SKM-1 treated with dmso at 0.1 percent for 144 hours (cell line): ENCODE results near the gene TKT.
A peak's percentile ranks its signal among the peaks of the same experiment; 100 is the strongest.

Experiments used
- DNase-seq: peaks from one replicate; lab custom pipeline; 2025; ENCODE audit not compliant: unreplicated experiment; lab: John Stamatoyannopoulos, UW

Gene TKT

GRCh38 chr3:53198256-53198977 lies 57.4 kb downstream of the TKT start:
- DNase-seq: no peak

DNA sequence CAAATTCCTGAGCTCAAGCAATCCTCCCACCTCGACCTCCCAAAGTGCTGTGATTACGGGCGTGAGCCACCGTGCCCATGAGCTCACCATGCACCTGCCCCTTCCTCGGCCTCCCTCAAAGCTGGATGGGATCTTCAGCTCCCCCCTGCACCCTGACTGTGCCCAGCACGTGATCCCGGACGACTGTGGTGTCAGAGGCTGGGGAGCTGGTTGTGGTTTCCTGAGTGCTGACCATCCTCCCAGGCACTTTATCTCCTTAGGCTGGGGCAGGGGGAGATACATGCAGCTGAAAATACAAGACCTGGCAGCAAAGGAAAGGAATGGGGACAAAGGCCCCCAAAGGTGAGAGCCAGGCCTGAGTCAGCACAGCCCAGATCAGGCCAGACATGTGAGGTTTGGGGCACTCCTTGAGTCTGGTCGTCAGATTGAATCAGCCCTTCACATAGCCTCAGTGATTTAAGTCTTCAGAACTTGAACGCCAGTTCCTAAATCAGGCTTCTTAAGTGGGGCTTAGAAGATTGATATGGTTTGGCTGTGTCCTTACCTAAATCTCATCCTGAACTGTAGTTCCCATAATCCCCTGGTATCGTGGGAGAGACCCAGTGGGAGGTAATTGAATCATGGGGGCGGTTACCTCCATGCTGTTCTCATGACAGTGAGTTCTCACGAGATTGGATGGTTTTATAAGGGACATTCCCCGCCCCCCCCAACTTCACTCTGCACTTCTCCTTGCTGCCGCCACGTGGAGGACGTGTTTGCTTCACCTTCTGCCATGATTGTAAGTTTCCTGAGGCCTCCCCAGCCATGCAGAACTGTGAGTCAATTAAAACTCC lies 59.0 kb downstream of the TKT start:
- DNase-seq: no peak

DNA sequence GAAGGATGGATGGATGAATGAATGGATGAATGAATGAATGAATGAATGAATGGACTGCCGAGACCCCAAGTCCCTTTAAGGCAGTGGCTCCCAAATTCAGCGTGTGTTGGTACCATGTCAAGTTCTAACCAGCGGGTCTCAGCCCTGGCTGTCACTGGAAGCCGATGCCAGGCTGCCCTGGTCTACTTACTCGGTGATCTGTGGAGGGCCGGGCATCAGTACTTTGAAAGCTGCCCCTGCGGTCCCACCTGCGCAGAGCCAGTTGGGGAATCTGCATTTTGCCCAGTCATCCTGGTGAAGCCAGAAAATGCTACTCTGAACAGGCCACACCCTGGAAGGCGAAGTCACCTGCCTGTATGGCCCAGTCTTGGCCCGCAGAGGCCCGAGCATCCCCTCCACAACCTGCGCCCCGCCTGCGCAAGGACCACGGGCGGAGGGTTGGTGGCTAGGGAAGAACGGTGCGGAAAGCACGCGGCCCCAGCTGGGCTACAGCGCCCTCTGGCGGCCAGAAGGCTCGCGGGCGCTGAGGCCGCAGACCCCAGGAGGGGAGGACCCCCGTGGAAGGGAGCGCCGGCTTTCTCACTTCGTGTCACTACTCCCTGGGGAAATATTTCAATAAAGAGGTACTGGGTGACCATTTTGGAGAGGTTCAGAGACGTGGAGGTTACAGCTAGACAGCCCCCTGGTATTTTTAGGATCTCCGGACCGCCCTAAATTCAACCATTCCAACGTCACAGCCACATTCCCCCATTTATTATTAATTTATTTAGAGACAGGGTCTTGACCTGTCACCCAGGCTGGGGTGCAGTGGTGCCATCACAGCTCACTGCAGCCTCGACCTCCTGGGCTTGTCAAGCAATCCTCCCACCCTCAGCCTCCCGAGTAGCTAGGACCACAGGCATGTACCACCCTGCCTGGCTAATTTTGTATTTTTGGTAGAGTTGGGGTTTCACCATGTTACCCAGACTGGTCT lies 59.9 kb downstream of the TKT start:
- DNase-seq: peak; percentile 58

DNA sequence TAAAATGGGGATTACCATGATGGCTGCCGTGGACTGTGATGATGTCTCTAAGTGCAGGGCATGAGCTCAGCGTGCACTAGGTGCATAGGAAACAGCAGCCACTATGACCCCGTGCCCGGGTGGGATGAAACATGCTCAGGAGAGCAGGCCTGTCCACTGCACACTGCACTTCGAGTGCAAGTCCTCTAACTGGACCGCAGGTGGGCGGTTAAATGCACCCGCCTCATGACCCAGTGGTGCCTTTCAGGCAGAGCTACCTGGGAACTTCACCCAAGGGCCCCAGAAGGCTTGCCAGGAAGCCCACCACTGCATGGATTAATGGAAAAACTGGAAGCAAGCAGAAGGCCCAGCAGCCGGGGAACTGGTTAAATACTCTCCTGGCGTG lies 60.8 kb downstream of the TKT start:
- DNase-seq: no peak

DNA sequence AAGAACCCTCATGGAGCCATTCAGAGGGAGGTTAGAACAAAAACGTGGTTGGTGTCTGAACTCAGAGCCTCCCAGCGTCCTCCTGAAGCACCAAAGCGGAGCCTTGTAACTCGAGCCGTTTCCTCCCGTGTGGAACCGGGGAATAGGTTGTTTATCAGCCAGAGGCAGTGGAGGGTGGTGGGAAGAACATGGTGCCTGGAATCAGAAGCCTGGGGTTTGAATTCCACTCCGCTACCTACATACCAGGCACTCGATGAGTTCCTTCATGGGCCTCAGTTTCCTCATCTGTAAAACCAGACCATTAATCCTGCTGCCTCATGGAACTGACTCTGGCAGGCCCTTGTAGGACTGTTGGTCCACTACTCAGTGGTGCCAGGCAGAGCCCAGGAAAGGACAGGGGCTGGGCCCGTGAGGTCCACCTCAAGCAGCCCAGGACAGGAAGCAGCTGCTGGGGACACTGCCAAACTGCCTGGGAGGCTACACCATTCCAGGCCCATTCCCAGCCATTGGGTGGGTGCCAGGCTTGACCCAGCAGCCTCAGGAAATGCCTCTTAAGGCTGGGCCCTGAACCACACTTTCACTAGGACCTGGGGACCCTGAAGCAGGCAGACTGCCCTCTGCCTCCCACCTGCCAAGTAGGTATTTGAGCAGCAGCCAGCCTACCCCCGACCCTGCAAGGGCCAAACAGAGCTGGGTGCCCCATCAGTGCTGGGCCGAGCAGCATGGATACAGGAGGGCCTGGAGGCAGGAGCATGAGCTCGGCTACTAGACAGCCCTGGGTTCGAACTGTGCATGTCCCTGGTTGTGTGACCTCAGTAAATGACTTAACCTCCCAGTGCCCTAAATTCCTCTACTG lies 61.4 kb downstream of the TKT start:
- DNase-seq: no peak

DNA sequence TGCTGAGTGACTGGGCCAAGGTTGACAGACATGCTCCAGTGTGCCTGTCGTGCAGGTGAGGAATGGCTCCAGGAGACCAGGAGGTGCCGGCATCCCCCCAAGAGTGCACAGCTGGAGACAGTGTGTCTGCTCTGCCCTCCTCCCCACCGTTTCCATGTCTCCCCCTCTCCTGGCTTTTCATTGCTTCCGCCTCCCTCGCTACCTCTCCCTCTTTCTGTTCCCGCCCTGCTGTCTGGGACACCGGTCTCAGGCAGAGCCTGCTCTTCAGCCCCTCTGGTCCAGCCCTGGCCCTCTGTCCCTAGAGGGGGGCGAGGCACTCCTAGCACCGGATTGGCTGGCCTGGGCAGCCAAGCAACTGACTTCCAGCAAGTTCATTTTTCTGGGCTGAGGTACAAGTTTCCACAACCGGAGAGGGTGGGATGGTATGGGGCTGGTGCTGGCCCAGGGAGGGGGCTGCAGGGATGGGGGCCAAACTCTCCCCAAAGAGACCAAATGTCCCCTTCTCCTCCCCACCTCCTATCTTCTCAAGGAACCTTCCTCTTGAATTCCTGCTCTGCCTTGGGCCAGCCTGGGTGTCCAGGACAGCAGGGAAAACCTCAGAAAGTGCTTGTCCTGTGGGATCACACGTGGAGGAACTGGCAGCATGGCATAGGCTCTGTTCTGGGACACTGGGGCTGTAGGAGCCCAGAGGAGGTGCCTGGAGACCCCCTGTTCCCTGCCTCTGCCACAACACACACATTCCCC lies 62.2 kb downstream of the TKT start:
- DNase-seq: no peak

DNA sequence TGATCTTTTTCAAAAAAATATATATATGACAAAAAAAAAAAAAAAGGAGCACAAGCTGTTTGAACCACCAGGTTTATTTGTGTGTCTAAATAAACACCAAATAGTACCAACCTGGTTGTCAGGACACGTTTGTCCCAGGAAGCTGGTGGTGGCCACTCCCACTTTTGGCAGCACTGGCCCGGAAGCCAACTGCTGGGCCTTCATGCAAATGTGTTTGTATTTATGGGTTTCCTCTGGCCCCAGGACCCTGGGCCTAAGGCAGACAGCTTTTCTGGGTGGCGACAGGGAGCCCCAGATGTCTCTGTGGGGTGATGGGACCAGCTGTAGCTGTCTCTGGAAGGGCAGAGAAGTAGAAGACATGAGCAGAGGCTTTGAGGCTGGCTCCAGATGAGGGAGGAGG lies 63.2 kb downstream of the TKT start:
- no peak for DNase-seq

GRCh38 chr3:53191836-53192480 lies 63.9 kb downstream of the TKT start:
- DNase-seq: no peak

GRCh38 chr3:53190659-53191058 lies 65.2 kb downstream of the TKT start:
- no peak for DNase-seq

DNA sequence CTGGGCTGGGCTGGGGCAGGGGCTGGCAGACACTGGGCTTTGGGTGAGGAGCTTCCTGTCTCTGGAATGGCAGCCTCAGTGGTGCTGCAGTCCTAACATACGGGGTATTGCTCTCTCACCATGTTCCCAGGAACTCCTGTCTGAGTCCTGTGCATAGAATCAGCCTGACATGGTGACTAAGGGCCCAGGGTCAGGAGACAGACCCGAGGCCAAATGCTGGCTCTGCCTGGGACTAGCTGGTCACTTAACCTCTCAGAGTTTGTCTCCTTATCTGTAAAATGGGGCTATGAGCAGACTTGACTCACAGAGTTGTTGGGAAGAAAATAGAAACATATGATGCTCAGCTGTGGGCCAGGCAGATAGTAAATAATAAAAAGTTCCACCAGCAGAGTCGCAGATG lies 66.5 kb downstream of the TKT start:
- no peak for DNase-seq

GRCh38 chr3:53188720-53189119 lies 67.1 kb downstream of the TKT start:
- no peak for DNase-seq

- DNase-seq: no peak
These were observed 67.6 kb downstream of the TKT start for GRCh38 chr3:53188136-53188685.

DNA sequence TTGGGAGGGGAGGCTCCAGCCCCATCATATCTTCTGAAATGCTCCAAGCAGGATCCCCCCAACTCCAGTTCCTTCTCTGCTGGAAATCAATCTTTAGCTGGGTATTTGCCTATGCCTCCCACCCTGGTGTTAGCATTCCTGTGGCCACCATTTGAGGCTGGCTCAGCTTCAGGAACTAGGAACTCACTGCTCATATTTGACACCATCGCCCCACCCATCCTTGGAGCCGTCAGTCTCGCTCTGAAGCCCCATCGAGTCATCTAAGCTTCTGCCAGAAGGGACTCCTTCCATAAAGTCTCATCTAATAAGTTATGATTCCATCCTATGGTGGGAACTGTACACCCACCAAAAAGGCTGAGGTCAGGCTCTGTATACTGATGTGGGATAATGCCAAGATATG lies 68.4 kb downstream of the TKT start:
- DNase-seq: no peak

- no peak for DNase-seq
These were observed 69.1 kb downstream of the TKT start for GRCh38 chr3:53186726-53187125.

GRCh38 chr3:53185761-53186465 lies 69.9 kb downstream of the TKT start:
- DNase-seq: no peak

DNA sequence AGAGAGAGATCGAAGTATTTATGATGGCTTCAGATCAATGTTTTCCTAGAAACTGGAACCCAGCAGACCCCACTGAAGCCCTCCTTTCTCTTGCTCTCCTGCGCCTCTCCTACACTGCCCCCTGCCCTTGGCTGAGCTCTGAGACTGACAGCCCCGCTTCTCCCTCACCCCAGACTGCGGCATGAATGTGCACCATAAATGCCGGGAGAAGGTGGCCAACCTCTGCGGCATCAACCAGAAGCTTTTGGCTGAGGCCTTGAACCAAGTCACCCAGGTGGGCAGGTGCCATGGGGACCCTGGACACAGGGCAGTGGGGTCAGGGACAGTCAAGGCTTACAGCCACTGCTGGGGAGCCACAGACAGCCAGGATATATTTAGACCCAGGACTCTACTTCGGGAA lies 71.1 kb downstream of the TKT start:
- DNase-seq: no peak

DNA sequence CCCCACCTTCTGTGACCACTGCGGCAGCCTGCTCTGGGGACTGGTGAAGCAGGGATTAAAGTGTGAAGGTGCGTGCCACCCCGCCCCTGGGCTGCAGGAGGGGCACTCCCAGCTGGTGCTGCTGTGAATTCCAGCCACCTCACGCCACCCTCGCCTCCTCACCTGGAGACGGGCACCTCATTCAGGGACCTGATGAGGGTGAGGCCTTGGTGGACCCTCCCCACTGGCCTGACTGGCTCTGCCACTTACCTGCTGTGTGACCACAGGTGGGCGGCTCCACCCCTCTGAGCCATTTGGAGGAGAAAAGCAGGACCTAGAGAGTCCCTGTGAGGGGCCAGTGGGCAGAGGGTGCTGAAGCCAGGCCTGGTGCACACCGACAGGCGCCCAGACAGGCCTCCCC lies 72.3 kb downstream of the TKT start:
- DNase-seq: no peak

DNA sequence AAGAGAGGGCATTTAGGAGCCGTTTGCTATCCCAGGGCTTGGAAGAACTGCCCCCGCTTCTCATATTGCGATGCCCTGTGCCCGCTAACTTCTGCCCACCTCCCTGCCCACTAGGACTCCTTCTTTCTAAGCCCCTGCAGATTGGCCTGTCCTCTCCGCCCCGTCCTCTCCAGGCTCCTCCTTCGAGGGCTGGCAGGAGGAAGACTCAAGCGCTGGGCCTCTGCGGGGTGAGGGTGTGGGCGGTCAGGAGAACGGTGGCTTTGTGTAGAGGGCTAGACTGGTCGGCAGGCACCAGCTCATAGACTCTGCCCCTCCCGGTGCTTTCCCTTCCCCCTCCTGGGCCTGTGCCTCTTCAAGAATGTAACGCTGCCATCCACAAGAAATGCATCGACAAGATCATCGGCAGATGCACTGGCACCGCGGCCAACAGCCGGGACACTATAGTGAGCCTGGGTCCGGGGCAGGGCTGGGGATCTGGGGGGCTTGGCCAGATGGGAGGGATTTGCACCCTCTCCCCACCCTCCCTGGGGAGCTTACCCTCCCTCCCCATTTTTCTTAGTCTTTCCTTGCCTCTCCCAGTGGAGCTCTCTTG lies 73.0 kb downstream of the TKT start:
- DNase-seq: no peak
